HG03575 (cell line): ENCODE results near the gene COL10A1.

Experiments
- ATAC-seq: cut with Tn5 transposase; IDR thresholded peaks from one replicate; pipeline ENCODE4 v1.9.1; 2021; ENCODE audit not compliant: unreplicated experiment, insufficient number of reproducible peaks, low FRiP score; ENCODE audit errors: extremely low read depth

COL10A1 gene

DNA sequence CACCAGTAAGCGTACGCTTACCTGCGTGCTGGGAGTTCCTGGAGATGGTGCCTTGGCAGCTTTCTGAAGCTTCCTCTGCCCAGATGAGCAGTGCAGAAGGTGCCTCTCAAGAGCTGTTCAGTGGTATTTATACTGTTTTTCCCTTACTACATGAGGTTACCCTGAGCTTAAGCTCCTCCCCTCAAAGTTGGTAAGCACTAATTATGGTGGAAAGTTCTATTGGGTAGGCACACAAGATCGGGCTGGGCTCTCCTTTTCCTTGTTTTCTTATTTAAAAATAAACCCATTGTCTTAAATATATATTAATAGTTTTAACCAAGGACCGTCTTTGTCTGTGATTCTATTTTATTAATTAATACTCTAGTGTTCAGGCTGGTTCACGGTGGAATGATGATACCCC is at the start of gene COL10A1:
TSS of gene COL10A1 (minus strand) at position 101 of the 400 bp plus-strand sequence. CDS start 640 bp downstream, outside the sequence.
- ATAC-seq, result no peak

DNA sequence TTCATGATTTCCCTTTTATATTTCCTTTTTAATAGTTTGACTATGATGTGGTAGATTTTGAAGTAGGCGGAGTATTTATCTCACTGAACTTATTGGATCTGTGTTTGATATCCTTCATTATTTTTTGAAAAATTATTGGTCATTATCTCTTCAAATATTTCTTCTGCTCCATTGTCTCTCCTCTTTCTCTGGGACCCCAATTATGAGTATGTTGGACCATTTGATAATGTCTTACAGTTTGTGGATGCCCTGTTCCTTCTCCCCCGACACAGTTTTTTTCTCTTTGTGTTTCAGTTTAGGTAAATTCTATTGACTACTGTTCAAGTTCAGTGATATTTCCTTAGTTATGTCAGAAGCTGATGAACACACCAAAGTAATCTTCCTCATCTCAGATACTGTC is 49.4 kb upstream of the COL10A1 start:
- ATAC-seq, result no peak

- no peak for ATAC-seq
These were observed 48.0 kb upstream of the COL10A1 start for GRCh38 chr6:116173928-116174327.

GRCh38 chr6:116170358-116171057 is 44.6 kb upstream of the COL10A1 start:
- ATAC-seq, result no peak

DNA sequence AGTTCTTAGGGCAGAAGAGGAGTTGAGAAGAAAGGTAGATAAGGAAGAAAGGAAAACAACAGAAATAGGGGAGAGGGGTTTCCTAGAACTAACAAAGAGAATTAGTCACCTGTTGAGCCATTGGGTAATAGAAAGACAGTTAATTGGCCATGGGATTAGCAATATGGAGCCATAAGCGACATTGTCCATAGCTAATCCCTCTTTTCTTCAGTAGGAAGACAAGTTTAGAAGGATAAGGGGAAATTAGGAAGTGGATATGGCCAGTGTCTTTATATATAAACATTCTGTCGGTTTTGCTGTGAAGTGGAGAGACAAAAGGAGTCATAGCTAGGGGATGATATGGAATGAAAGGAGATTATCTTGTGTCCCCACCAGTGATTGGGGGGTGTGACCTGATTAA is 43.9 kb upstream of the COL10A1 start:
- no peak for ATAC-seq

GRCh38 chr6:116168148-116168547 is 42.2 kb upstream of the COL10A1 start:
- ATAC-seq, result no peak

DNA sequence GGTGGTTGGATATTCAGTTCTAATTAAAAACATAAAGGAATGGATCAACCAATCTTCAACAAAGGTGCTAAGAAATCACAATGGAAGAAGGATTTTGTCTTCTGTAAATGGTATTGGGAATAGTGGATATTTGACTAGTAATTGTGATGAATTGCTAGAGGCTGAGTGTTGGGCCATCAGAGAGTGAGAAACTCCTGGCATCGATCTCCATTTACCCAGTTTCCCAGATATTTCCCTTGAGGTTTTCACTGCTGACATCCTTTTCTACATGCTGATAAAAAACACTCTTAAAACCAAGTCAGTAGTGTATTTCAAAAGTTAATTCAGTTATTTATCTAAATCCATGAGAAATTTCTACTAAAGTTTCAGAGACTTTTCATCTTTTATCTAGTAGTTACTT is 40.4 kb upstream of the COL10A1 start:
- ATAC-seq, result no peak

GRCh38 chr6:116165596-116165995 is 39.7 kb upstream of the COL10A1 start:
- no peak for ATAC-seq

DNA sequence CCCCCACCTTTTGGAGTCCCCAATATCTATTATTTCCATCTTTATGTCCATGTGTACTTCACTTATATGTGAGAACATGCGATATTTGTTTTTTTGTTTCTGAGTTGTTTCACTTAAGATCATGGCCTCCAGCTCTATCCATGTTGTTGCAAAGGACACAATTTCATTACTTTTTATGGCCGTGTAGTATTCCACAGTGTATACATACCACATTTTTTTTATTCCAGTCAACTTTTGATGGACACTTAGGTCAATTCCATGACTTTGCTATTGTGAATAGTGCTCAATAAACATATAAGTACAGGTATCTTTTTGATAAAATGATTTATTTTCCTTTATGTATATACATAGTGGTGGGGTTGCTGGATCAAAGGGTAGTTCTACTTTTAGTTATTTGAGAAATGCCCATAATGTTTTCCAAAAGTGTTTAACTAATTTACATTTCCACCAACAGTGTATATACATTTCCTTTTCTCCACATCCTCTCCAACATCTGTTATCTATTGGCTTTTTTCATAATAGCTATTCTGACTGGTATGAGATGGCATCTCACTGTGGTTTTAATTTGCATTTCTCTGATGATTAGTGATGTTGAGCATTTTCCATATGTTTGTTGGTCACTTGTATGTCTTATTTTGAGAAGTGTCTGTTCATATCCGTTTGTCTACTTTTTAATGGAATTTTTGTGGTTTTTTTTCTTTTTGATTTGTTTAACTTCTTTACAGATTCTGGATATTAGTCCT is 34.0 kb upstream of the COL10A1 start:
- no peak for ATAC-seq

DNA sequence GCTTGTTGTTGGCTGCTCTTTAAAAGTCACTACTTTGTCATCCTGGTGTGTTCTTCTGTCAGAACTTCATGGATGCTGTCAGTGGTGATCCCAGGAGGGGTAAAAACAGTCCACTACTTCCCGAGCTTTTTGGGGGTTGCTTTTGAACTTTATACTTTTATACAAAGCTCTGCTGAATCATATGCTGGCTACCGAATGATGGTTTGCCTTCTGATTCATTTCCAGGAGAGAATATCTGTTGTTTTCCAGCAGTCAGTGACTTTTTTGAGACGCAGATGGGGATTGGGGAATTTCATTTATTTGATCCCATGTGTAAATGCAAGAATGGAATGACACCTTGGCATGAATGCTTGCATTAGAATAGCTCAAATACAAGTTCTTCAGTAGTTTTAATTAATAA is 32.7 kb upstream of the COL10A1 start:
- no peak for ATAC-seq

- no peak for ATAC-seq
These were observed 31.5 kb upstream of the COL10A1 start for GRCh38 chr6:116157391-116157790.

DNA sequence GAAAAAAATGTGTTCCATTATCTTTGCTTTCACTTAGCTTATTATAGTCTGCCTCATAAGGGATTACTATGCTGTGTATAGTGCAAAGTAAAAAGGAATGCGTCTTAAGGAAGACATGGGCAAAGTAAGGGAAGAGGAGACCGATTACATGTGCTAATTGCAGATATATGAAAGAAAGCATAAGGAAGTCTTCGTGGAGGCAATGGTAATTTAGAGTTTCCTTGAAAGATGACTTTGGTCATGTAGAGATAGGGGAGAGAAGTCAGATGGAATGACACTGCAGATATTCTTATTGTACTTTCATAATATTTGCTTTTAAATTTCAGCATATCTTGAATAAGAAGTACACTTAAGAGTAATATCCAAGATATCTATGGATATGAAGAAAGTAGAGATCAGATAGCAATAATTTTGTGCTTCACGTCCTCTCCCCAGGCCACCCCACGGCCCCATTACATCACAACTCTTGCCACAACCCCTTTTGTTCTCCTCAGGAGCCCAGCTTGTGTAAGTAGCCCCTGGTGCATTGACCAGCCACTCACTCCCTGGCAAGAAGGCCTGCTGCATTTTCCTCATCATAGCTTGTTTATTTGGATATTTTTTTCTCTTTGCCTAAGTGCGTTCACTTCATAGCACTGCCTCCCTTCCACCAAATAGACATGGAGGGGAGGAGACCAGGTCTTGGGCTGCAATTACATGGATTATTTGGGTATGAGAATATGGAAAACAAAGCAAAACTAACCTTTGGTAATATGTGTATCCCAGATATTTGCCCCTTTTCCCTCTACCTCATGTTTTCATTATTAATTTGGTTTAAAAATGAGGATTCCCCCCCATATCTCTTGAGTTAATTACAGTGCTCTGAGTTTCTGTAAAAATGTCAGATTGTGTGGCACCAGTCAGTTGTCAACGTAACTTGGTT is 30.7 kb upstream of the COL10A1 start:
- no peak for ATAC-seq

DNA sequence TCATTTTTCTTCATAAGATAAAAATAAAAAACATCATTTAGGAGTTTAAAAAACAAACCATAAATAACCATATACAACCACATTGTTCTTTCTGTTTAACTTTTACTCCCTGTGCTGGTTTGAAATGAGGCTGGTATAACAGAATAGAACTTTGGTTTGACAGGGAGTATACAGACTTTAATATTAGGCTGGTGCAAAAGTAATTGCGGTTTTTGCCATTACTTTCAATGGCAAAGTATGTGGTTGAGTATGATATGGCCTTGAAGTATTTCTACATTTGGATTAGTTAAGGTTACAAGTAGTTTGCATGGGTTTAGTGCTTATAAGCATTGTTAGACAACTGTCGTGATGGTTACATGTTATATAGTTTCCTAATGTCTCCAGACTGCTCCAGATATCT is 29.0 kb upstream of the COL10A1 start:
- no peak for ATAC-seq

GRCh38 chr6:116152620-116153019 is 26.7 kb upstream of the COL10A1 start:
- no peak for ATAC-seq

GRCh38 chr6:116145803-116146675 is 20.1 kb upstream of the COL10A1 start:
- no peak for ATAC-seq

DNA sequence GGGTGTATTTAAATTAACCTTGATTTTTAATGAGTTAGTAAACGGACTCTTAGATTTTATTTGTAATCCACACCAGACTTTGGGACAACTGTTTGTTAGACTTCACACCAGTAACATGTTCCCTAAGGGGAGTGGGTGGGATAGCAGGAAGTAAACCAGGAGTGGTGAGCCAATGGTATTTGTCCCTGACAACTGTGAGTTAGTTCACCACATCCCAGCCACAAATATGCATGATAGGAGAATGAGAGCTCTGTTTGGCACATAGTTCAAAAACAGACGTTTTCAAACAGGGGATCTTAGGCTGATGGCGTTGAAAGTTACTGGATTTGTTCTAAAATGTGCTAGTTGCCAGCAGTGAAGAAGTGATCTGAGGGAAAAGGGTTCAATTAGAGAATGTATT is 18.7 kb upstream of the COL10A1 start:
- no peak for ATAC-seq

- ATAC-seq, result no peak
These were observed 14.0 kb upstream of the COL10A1 start for GRCh38 chr6:116139917-116140316.

- ATAC-seq, result no peak
These were observed 11.0 kb upstream of the COL10A1 start for GRCh38 chr6:116136933-116137340.

DNA sequence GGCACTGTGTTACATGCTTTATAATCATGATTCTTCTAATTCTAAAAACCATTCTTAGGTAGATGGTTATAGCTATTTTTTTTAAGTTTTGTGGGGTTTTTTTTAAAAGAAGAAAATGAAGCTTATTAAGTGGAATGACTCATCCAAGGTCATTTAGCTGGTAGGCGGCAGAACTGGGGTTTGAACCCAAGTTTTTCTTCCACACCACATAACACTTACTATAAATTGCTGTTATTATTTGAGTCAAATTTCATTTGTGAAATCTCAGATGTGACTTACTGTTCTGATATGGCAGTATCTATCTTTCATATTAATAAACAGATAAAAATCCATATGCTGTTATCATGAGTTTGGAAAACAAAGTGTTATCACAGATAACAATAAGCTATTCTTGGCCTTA is 10.4 kb upstream of the COL10A1 start:
- ATAC-seq, result no peak
